Adipose tissue (tissue), 3 donors: ENCODE data around the gene MYO1B. TPM values are rescaled to one million over a fixed set of nuclear protein-coding genes. Genes with fewer than 3 reads are reported as not detected.

ENCODE experiments used
- H3K27ac ChIP-seq: one replicate; pipeline ENCODE4 v1.5.1; 2013; ENCODE audit warnings: low read depth, low read length
- WGBS, 3 donors: extraction: QIAGEN DNeasy Blood & Tissue Kit; methylation state at CpG; one replicate each; pipeline ENCODE4 v1.1.7; 2013; 5-methylcytosine and 5-hydroxymethylcytosine counted together
- polyA plus RNA-seq, 3 donors: library from polyadenylated mRNA; stranded (reverse); fragments of 200-250 nt; gene quantifications; one replicate each; pipeline ENCODE4 v1.2.3, GENCODE V29; 2013
- donor health status: healthy with polysubstance abuse.
- donor health status: Bipolar disorder and iron deficiency.
- donor health status: healthy.

The MYO1B gene
- polyA plus RNA-seq, 3 donors = 18.4 to 29.1 (median 20.8) TPM

- no peak overlapping the region for H3K27ac ChIP-seq
- WGBS, 3 donors = 92 to 94% (median 93%) methylated on average over 3 of the region's 3 CpGs
Observed at GRCh38 chr2:191329841-191330240, 84.6 kb downstream of the MYO1B start.

GRCh38 chr2:191333911-191334357 lies 88.7 kb downstream of the MYO1B start:
- no peak overlapping the region for H3K27ac ChIP-seq
- WGBS, 3 donors = 60 to 91% (median 67%) methylated on average over 6 of the region's 6 CpGs

- no peak overlapping the region for H3K27ac ChIP-seq
- WGBS, 3 donors = 67 to 85% (median 81%) methylated on average over 3 of the region's 3 CpGs
Observed at GRCh38 chr2:191335875-191336464, 90.8 kb downstream of the MYO1B start.

DNA sequence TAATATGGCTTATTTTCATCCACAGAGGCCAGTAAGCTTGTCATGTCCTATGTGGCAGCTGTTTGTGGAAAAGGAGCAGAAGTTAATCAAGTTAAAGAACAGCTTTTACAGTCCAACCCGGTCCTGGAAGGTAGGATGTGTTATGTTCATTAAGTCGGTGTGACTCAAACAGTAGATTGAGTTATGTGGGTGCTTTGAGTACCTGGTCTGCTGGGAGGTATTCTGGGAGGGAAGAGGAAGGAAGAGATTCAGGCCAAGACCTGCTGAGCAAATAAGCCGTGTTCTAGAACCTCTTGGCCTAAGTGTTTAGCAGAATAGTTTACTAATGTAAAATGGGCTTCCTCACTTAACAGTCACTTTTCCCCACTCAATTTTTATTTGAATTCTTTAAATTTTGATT lies 96.2 kb downstream of the MYO1B start:
- WGBS, 3 donors = 36 to 69% (median 51%) methylated on average over 3 of the region's 3 CpGs
- H3K27ac ChIP-seq = no peak overlapping the region

- WGBS, 3 donors = 28 to 68% (median 59%) methylated on average over 2 of the region's 2 CpGs
- no peak overlapping the region for H3K27ac ChIP-seq
Observed at GRCh38 chr2:191343796-191344338, 98.7 kb downstream of the MYO1B start.

DNA sequence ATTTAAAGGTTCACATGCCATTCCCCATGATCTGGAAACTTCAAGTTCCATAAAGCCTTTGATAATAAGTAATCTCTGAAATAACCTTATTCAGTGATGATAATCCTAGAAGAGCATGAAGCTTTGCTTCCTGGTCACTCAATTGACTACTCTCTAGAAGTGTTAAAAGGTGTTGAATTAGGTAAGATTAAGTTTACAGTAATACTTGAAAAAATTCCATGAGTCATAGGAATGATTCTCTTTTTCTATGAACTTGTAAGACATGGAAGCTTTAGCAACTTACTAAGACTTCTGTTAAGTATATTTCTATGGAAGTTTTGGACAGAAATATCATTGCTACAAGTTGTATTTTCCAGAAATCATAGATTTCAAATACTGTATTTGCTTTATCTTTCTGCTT lies 100.6 kb downstream of the MYO1B start:
- no peak overlapping the region for H3K27ac ChIP-seq

DNA sequence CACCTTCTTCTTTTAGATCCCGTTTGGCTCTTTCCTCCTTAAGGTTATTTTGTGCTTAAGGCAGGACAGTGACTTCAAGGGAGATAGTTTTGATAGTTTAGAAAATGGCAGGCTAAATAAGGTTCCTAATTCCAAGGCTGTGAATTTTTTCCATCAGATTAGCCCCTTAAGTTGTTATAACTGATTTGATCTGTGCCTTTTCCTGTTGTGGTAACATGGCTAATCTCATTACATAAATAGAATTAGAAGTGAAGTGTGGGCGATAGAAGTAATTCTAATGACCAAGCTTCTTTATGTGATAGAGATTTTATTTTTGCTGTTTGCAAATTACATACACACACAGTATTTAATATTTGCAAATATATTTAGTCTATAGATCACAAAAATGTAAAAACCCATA lies 102.0 kb downstream of the MYO1B start:
- H3K27ac ChIP-seq = no peak overlapping the region
- WGBS, 3 donors = 77 to 95% (median 77%) methylated on average over 2 of the region's 2 CpGs

DNA sequence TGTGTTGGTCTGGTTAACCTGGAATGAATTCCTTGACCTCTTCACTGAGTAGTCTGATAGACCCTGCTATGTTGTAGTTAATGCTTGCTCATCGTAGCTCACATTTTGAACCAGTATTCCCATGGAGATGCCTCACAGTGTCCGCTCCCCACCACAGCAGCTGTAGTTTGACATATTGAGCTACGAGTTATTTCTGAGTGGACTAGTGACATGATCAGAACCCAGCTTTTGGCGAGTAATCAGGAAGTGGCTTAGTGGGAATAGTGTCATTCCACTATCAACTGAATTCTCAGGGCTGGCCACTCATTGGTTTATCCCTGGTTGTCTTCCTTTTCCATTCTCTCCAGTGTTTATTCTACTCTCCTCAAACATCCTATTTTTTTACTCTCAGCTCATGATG lies 102.7 kb downstream of the MYO1B start:
- no peak overlapping the region for H3K27ac ChIP-seq
- 92 to 97% (median 93%) methylated on average over 4 of the region's 4 CpGs for WGBS, 3 donors

DNA sequence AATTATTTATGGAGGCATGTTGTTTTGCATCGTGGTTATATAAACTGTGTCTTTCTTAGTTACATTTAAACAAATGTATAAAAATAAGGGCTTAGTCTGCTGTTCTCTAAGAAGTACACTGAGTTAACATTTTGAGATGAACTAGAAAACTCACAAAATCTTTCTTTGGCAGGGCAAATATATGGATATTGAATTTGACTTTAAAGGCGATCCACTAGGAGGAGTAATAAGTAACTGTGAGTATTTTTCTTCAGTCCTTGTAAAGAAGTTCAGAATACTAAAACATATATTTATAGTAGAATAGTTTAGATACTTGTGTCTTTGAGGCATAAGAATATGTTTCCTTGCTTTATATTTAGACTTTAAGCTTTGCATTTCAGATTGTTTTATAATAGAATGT lies 104.8 kb downstream of the MYO1B start:
- no peak overlapping the region for H3K27ac ChIP-seq
- 73 to 79% (median 73%) methylated on average over 2 of the region's 2 CpGs for WGBS, 3 donors

- H3K27ac ChIP-seq = no peak overlapping the region
- WGBS, 3 donors = 56 to 63% (median 63%) methylated on average over 2 of the region's 2 CpGs
Observed at GRCh38 chr2:191350826-191351225, 105.6 kb downstream of the MYO1B start.

- WGBS, 3 donors = 94 to 98% (median 98%) methylated on average over 3 of the region's 3 CpGs
- H3K27ac ChIP-seq = no peak overlapping the region
Observed at GRCh38 chr2:191351298-191351697, 106.1 kb downstream of the MYO1B start.

DNA sequence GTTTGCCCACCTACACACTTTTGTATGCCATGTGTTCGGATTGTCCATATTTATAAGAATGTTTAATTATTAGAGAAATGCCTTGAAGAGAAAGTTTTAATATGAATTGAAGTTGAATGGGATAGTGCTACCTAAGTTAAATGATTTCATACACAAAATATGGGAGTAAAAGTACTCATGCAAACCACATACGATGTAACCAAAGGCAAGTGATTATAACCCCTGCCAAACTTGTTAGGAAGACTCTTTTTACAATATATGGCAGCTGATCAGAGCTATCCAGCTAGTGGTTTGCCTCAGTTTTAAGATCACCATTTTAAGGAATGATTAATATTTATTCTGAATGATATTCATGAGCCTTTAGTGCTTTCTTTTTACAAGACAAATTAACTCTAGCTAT lies 106.7 kb downstream of the MYO1B start:
- no peak overlapping the region for H3K27ac ChIP-seq
- 76 to 97% (median 79%) methylated on average over 2 of the region's 2 CpGs for WGBS, 3 donors

- WGBS, 3 donors = 57 to 91% (median 58%) methylated on average over 2 of the region's 2 CpGs
- no peak overlapping the region for H3K27ac ChIP-seq
Observed at GRCh38 chr2:191352536-191352935, 107.3 kb downstream of the MYO1B start.

GRCh38 chr2:191355170-191355758 lies 110.1 kb downstream of the MYO1B start:
- 92 to 98% (median 97%) methylated on average over 8 of the region's 8 CpGs for WGBS, 3 donors

GRCh38 chr2:191357678-191358077 lies 112.5 kb downstream of the MYO1B start:
- H3K27ac ChIP-seq = no peak overlapping the region
- 38 to 91% (median 85%) methylated on average over 1 of the region's 1 CpG for WGBS, 3 donors

More at GRCh38 chr2:191355170-191355758, 110.1 kb downstream of the MYO1B start:
- no peak overlapping the region for H3K27ac ChIP-seq

DNA sequence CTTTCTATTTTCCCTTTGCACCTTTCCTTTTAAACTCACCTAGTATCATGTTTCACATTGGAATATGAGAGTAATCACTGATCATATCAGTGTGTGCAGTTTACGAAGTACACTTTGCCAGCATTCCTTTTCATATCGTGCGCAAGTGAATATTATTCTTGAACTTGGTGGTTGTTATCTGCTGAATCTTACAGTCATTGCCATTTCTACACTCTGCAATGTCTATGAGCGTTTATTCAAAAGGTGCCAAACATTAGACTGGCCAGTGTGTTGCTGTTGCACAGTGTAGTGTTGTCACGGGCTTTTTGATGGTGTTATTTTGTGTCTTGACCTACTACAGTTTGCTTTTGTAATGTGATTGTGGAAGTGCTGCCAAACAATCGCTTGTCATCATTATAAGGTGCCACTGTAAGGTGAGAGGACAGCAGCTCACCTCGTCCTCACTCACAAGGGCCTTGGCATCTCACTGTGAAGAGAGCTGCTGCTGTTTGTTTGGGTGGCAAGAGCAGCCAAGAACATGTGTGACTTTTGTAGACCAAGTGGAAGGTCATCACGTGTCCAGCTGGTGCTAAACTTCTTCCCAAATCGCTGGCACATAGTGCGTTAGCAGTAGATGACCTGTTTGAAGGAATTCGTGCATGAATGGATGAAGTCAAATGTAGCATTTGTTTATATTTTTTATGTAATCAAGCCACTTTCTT lies 113.3 kb downstream of the MYO1B start:
- 41 to 90% (median 86%) methylated on average over 11 of the region's 11 CpGs for WGBS, 3 donors
- H3K27ac ChIP-seq = no peak overlapping the region

GRCh38 chr2:191359133-191359532 lies 113.9 kb downstream of the MYO1B start:
- no peak overlapping the region for H3K27ac ChIP-seq
- 53 to 67% (median 58%) methylated on average over 2 of the region's 2 CpGs for WGBS, 3 donors

GRCh38 chr2:191360918-191361317 lies 115.7 kb downstream of the MYO1B start:
- H3K27ac ChIP-seq = no peak overlapping the region
- 95 to 96% (median 96%) methylated on average over 2 of the region's 2 CpGs for WGBS, 3 donors

DNA sequence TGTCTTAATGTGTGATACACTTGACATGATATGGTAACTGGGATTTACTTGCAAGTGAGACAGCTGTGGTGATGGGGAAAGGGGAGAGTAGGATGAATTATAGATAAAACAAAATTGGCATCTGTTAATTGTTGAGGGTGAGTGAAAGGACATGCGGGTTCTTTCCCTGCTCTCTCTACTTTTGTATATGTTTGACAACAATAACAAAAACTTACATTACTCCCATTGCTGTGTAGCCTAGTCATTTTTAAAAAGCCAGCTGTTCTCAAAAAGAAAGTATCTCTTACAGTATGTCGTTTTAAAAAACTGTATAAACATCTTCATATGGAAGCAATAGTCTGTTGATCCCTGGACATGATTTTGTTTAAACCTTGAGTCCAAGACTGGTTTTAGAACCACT lies 117.6 kb downstream of the MYO1B start:
- 68 to 86% (median 76%) methylated on average over 2 of the region's 2 CpGs for WGBS, 3 donors
- no peak overlapping the region for H3K27ac ChIP-seq
